CD8-positive, alpha-beta memory T cell (primary cell): Measurements from ENCODE around the gene PADI2. TPM values are rescaled to one million over a fixed set of nuclear protein-coding genes. Genes with fewer than 3 reads are reported as not detected.

ENCODE experiments used
- CTCF ChIA-PET: fragments of 350-600 bp; sonication (Branson Sonifier 250); formaldehyde crosslinking; loops from one replicate; lab custom pipeline; 2021; ENCODE audit warnings: antibody characterized with exemption; lab: Charles Lee
- POLR2A ChIA-PET: fragments of 350-600 bp; sonication (Branson Sonifier 250); formaldehyde crosslinking; loops from one replicate; lab custom pipeline; 2021; ENCODE audit warnings: antibody characterized with exemption; lab: Charles Lee
- DNase-seq, 5 donors: peaks; one replicate each; pipeline versions ENCODE4 v3.0.0 to v3.0.0-alpha.2; 2020 to 2022; ENCODE audit warnings: mixed read lengths in 1 of 5
- H3K27ac ChIP-seq: one replicate; pipeline ENCODE4 v1.7.0; 2013; ENCODE audit warnings: low read depth, mild to moderate bottlenecking, low read length, moderate library complexity
- H3K27me3 ChIP-seq: 2 replicates; pipeline ENCODE4 v1.7.0; 2013; ENCODE audit warnings: low read length, mild to moderate bottlenecking; ENCODE audit not compliant: insufficient read depth, poor library complexity, severe bottlenecking
- H3K36me3 ChIP-seq: 2 replicates; pipeline ENCODE4 v1.7.0; 2013; ENCODE audit warnings: mild to moderate bottlenecking, low read length, moderate library complexity; ENCODE audit not compliant: insufficient read depth
- H3K4me1 ChIP-seq: 2 replicates; pipeline ENCODE4 v1.7.0; 2013; ENCODE audit warnings: mild to moderate bottlenecking, low read length, moderate library complexity; ENCODE audit not compliant: insufficient read depth
- H3K4me3 ChIP-seq: 2 replicates; pipeline ENCODE4 v1.7.0; 2013; ENCODE audit warnings: mild to moderate bottlenecking, low read length
- H3K9me3 ChIP-seq: 2 replicates; pipeline ENCODE4 v1.7.0; 2013; ENCODE audit warnings: mild to moderate bottlenecking, low read length
- H3K27ac Mint-ChIP-seq, 8 donors: one replicate each; pipeline ENCODE4 v1.8.0; 2020 to 2021; ENCODE audit warnings: mixed read lengths in 8 of 8, mild to moderate bottlenecking in 6 of 8, inconsistent platforms in 3 of 8, moderate library complexity in 3 of 8
- H3K27me3 Mint-ChIP-seq, 2 donors: one replicate each; pipeline ENCODE4 v1.8.0; 2020 to 2021; ENCODE audit warnings: mixed read lengths in 2 of 2, mild to moderate bottlenecking in 1 of 2, moderate library complexity in 1 of 2
- H3K36me3 Mint-ChIP-seq, 3 donors: one replicate each; pipeline ENCODE4 v1.8.0; 2020 to 2021; ENCODE audit warnings: mixed read lengths in 3 of 3, inconsistent platforms in 1 of 3, mild to moderate bottlenecking in 1 of 3
- H3K4me1 Mint-ChIP-seq, 3 donors: one replicate each; pipeline ENCODE4 v1.8.0; 2020 to 2021; ENCODE audit warnings: mixed read lengths in 3 of 3, inconsistent platforms in 1 of 3, mild to moderate bottlenecking in 1 of 3
- H3K4me3 Mint-ChIP-seq, 7 donors: one replicate each; pipeline ENCODE4 v1.8.0; 2020 to 2021; ENCODE audit warnings: mixed read lengths in 7 of 7, mild to moderate bottlenecking in 6 of 7, moderate library complexity in 4 of 7, inconsistent platforms in 2 of 7
- H3K9me3 Mint-ChIP-seq, 5 donors: one replicate each; pipeline ENCODE4 v1.8.0; 2020 to 2022; ENCODE audit warnings: mixed read lengths in 5 of 5, mild to moderate bottlenecking in 3 of 5, moderate library complexity in 2 of 5, inconsistent platforms in 1 of 5
- polyA plus RNA-seq: library from polyadenylated mRNA; unstranded; fragments of 300-500 nt; fragmentation: Illumina TruSeq; gene quantifications from one replicate; pipeline ENCODE4 v1.2.3, GENCODE V29; 2021
- total RNA-seq, 2 experiments: library from RNA; stranded (reverse); gene quantifications; one replicate each; pipeline ENCODE4 v1.2.3, GENCODE V29; 2021

Gene PADI2
- total and polyA plus RNA-seq, 3 experiments from 2014 or later, result not detected

GRCh38 chr1:17052641-17053040 lies 66.6 kb downstream of the PADI2 start:
- no peak for DNase-seq
- Mint-ChIP-seq H3K36me3 (peaks cover 0 to 38% (median 0%) of the 10 kb centered on the region in 3 donors), H3K9me3 (no peaks in the 10 kb centered on the region), H3K4me1 (peaks cover 29 to 49% (median 34%) of the 10 kb centered on the region in 3 donors), H3K27ac (peak overlapping the region; percentile 60 to 99 (median 89)), H3K27me3 (peaks cover 0 to 2% of the 10 kb centered on the region in 2 donors), H3K4me3 (peak overlapping the region; percentile 27 to 100 (median 97))
- H3K27ac ChIP-seq, result peak overlapping the region; percentile 81
- no peaks in the 10 kb centered on the region for H3K36me3 ChIP-seq
- no peak overlapping the region for H3K4me3 ChIP-seq
- CTCF ChIA-PET, result no interaction called here
- POLR2A ChIA-PET, result no interaction called here
- H3K9me3 ChIP-seq, result no peaks in the 10 kb centered on the region
- peaks cover 14% of the 10 kb centered on the region for H3K4me1 ChIP-seq
- no peaks in the 10 kb centered on the region for H3K27me3 ChIP-seq

GRCh38 chr1:17052038-17052437 lies 67.2 kb downstream of the PADI2 start:
- Histone ChIP-seq H3K4me3 (no peak overlapping the region), H3K36me3 (no peaks in the 10 kb centered on the region), H3K9me3 (no peaks in the 10 kb centered on the region), H3K4me1 (peaks cover 14% of the 10 kb centered on the region), H3K27me3 (no peaks in the 10 kb centered on the region), H3K27ac (no peak overlapping the region)
- H3K4me3 Mint-ChIP-seq, result peak overlapping the region in 5 of 7 donors; percentile 72 to 100 (median 97)
- peaks cover 0 to 2% of the 10 kb centered on the region in 2 donors for H3K27me3 Mint-ChIP-seq
- H3K4me1 Mint-ChIP-seq, result peaks cover 29 to 49% (median 34%) of the 10 kb centered on the region in 3 donors
- CTCF ChIA-PET, result no interaction called here
- POLR2A ChIA-PET, result no interaction called here
- peaks cover 0 to 38% (median 0%) of the 10 kb centered on the region in 3 donors for H3K36me3 Mint-ChIP-seq
- H3K27ac Mint-ChIP-seq, result peak overlapping the region in 5 of 8 donors; percentile 54 to 99 (median 73)
- DNase-seq, result no peak
- H3K9me3 Mint-ChIP-seq, result no peaks in the 10 kb centered on the region

GRCh38 chr1:17047924-17048323 lies 71.3 kb downstream of the PADI2 start:
- H3K4me3 Mint-ChIP-seq, result no peak overlapping the region
- no peak for DNase-seq
- Histone ChIP-seq H3K4me1 (peaks cover 14% of the 10 kb centered on the region), H3K9me3 (no peaks in the 10 kb centered on the region), H3K4me3 (no peak overlapping the region), H3K27me3 (no peaks in the 10 kb centered on the region), H3K27ac (no peak overlapping the region), H3K36me3 (peaks cover 20% of the 10 kb centered on the region)
- peaks cover 27 to 47% (median 34%) of the 10 kb centered on the region in 3 donors for H3K4me1 Mint-ChIP-seq
- ChIA-PET POLR2A (interaction anchor here (0.6 kb wide), 1 partner anchor 9 kb away, joined by 3 read pairs; no protein-coding TSS in a partner anchor), CTCF (interaction anchor here (1.9 kb wide), 1 partner anchor 96 kb away, joined by 5 read pairs; no protein-coding TSS in a partner anchor)
- peaks cover 0 to 57% (median 6%) of the 10 kb centered on the region in 3 donors for H3K36me3 Mint-ChIP-seq
- peak overlapping the region in 1 of 8 donors; percentile 9 for H3K27ac Mint-ChIP-seq
- no peaks in the 10 kb centered on the region for H3K9me3 Mint-ChIP-seq
- H3K27me3 Mint-ChIP-seq, result no peaks in the 10 kb centered on the region

GRCh38 chr1:17046334-17046657 lies 73.0 kb downstream of the PADI2 start:
- peaks cover 5% of the 10 kb centered on the region for H3K4me1 ChIP-seq
- H3K36me3 ChIP-seq, result peaks cover 25% of the 10 kb centered on the region
- ChIA-PET CTCF (interaction anchor here (0.7 to 1.6 kb wide), 3 partner anchors 13 to 94 kb away, joined by 3 to 9 read pairs (median 4); no protein-coding TSS in a partner anchor), POLR2A (no interaction called here)
- peaks cover 0 to 65% (median 11%) of the 10 kb centered on the region in 3 donors for H3K36me3 Mint-ChIP-seq
- no peaks in the 10 kb centered on the region for H3K27me3 Mint-ChIP-seq
- H3K9me3 Mint-ChIP-seq, result no peaks in the 10 kb centered on the region
- no peaks in the 10 kb centered on the region for H3K27me3 ChIP-seq
- no peak overlapping the region for H3K4me3 Mint-ChIP-seq
- H3K27ac ChIP-seq, result no peak overlapping the region
- H3K9me3 ChIP-seq, result no peaks in the 10 kb centered on the region
- no peak overlapping the region for H3K4me3 ChIP-seq
- H3K27ac Mint-ChIP-seq, result peak overlapping the region in 1 of 8 donors; percentile 52
- peaks cover 20 to 35% (median 27%) of the 10 kb centered on the region in 3 donors for H3K4me1 Mint-ChIP-seq
- DNase-seq, result no peak

GRCh38 chr1:17045634-17046333 lies 73.5 kb downstream of the PADI2 start:
- peaks cover 5% of the 10 kb centered on the region for H3K4me1 ChIP-seq
- no peaks in the 10 kb centered on the region for H3K9me3 Mint-ChIP-seq
- no peak overlapping the region for H3K4me3 ChIP-seq
- POLR2A ChIA-PET, result no interaction called here
- peak overlapping the region in 6 of 8 donors; percentile 14 to 72 (median 58) for H3K27ac Mint-ChIP-seq
- H3K36me3 Mint-ChIP-seq, result peaks cover 0 to 64% (median 11%) of the 10 kb centered on the region in 3 donors
- H3K9me3 ChIP-seq, result no peaks in the 10 kb centered on the region
- peaks cover 15 to 30% (median 22%) of the 10 kb centered on the region in 3 donors for H3K4me1 Mint-ChIP-seq
- H3K27me3 ChIP-seq, result no peaks in the 10 kb centered on the region
- no peaks in the 10 kb centered on the region for H3K27me3 Mint-ChIP-seq
- DNase-seq, result peak in 2 of 5 donors; percentile 4 to 25
- peaks cover 25% of the 10 kb centered on the region for H3K36me3 ChIP-seq
- no peak overlapping the region for H3K27ac ChIP-seq
- CTCF ChIA-PET, result interaction anchor here (0.7 to 1.6 kb wide), 3 partner anchors 12 to 94 kb away, joined by 3 to 9 read pairs (median 4); no protein-coding TSS in a partner anchor
- H3K4me3 Mint-ChIP-seq, result peak overlapping the region in 1 of 7 donors; percentile 12

- Histone ChIP-seq H3K9me3 (no peaks in the 10 kb centered on the region), H3K36me3 (peaks cover 25% of the 10 kb centered on the region), H3K4me3 (no peak overlapping the region), H3K4me1 (peaks cover 5% of the 10 kb centered on the region), H3K27me3 (no peaks in the 10 kb centered on the region), H3K27ac (no peak overlapping the region)
- H3K36me3 Mint-ChIP-seq, result peaks cover 0 to 66% (median 13%) of the 10 kb centered on the region in 3 donors
- H3K9me3 Mint-ChIP-seq, result no peaks in the 10 kb centered on the region
- no peak for DNase-seq
- H3K4me1 Mint-ChIP-seq, result peaks cover 14 to 28% (median 20%) of the 10 kb centered on the region in 3 donors
- no peaks in the 10 kb centered on the region for H3K27me3 Mint-ChIP-seq
- H3K27ac Mint-ChIP-seq, result peak overlapping the region in 4 of 8 donors; percentile 43 to 67 (median 56)
- CTCF ChIA-PET, result interaction anchor here (1.5 kb wide), 1 partner anchor 85 kb away, joined by 4 read pairs; no protein-coding TSS in a partner anchor
- POLR2A ChIA-PET, result no interaction called here
- no peak overlapping the region for H3K4me3 Mint-ChIP-seq
Observed at GRCh38 chr1:17045150-17045549, 74.1 kb downstream of the PADI2 start.

- H3K36me3 ChIP-seq, result peaks cover 25% of the 10 kb centered on the region
- H3K27ac Mint-ChIP-seq, result no peak overlapping the region
- H3K9me3 ChIP-seq, result no peaks in the 10 kb centered on the region
- H3K4me3 Mint-ChIP-seq, result no peak overlapping the region
- no peak overlapping the region for H3K4me3 ChIP-seq
- peaks cover 14 to 28% (median 20%) of the 10 kb centered on the region in 3 donors for H3K4me1 Mint-ChIP-seq
- peaks cover 0 to 67% (median 15%) of the 10 kb centered on the region in 3 donors for H3K36me3 Mint-ChIP-seq
- H3K27ac ChIP-seq, result no peak overlapping the region
- peaks cover 5% of the 10 kb centered on the region for H3K4me1 ChIP-seq
- CTCF ChIA-PET, result no interaction called here
- H3K9me3 Mint-ChIP-seq, result no peaks in the 10 kb centered on the region
- H3K27me3 ChIP-seq, result no peaks in the 10 kb centered on the region
- POLR2A ChIA-PET, result no interaction called here
- H3K27me3 Mint-ChIP-seq, result no peaks in the 10 kb centered on the region
- DNase-seq, result no peak
Observed at GRCh38 chr1:17043676-17044075, 75.6 kb downstream of the PADI2 start.

GRCh38 chr1:17040135-17040534 lies 79.1 kb downstream of the PADI2 start:
- no peaks in the 10 kb centered on the region for H3K9me3 ChIP-seq
- no peak overlapping the region for H3K4me3 Mint-ChIP-seq
- no peaks in the 10 kb centered on the region for H3K4me1 ChIP-seq
- no peak overlapping the region for H3K27ac ChIP-seq
- H3K27me3 Mint-ChIP-seq, result no peaks in the 10 kb centered on the region
- no peaks in the 10 kb centered on the region for H3K27me3 ChIP-seq
- POLR2A ChIA-PET, result no interaction called here
- peaks cover 25% of the 10 kb centered on the region for H3K36me3 ChIP-seq
- no peak for DNase-seq
- no peak overlapping the region for H3K4me3 ChIP-seq
- peaks cover 0 to 69% (median 18%) of the 10 kb centered on the region in 3 donors for H3K36me3 Mint-ChIP-seq
- peaks cover 9 to 22% (median 16%) of the 10 kb centered on the region in 3 donors for H3K4me1 Mint-ChIP-seq
- CTCF ChIA-PET, result no interaction called here
- peak overlapping the region in 2 of 8 donors; percentile 2 to 79 for H3K27ac Mint-ChIP-seq
- no peaks in the 10 kb centered on the region for H3K9me3 Mint-ChIP-seq
